Gastroesophageal sphincter (tissue), 4 donors: ENCODE results near the gene CYTIP. TPM values are rescaled to one million over a fixed set of nuclear protein-coding genes. Genes with fewer than 3 reads are reported as not detected.

Experiments used
- ATAC-seq: fragments of 150-250 bp; one replicate; pipeline ENCODE4 v1.9.1; 2016; ENCODE audit warnings: mild to moderate bottlenecking, moderate library complexity
- H3K27ac ChIP-seq, 4 donors: fragments of 200-600 bp; sonication (generic) in 3 of 4; 1 replicate in 3 of 4; 2 replicates in 1 of 4; pipeline ENCODE4 v1.5.1; 2016 to 2019
- H3K27me3 ChIP-seq: fragments of 200-600 bp; sonication (generic); one replicate; pipeline ENCODE4 v1.5.1; 2019
- H3K36me3 ChIP-seq, 2 donors: fragments of 200-600 bp; sonication (generic); one replicate each; pipeline ENCODE4 v1.5.1; 2019; ENCODE audit warnings: control low read depth in 1 of 2
- H3K4me1 ChIP-seq, 3 donors: fragments of 200-600 bp; sonication (generic); 1 replicate in 2 of 3; 2 replicates in 1 of 3; pipeline ENCODE4 v1.5.1; 2016 to 2019; ENCODE audit warnings: control low read depth in 2 of 3
- H3K4me3 ChIP-seq, 2 donors: fragments of 200-600 bp; sonication (generic); one replicate each; pipeline ENCODE4 v1.5.1; 2019; ENCODE audit warnings: mild to moderate bottlenecking in 1 of 2, moderate library complexity in 1 of 2
- H3K9me3 ChIP-seq, 3 donors: fragments of 200-600 bp; sonication (generic); one replicate each; pipeline ENCODE4 v1.5.1; 2017 to 2019; ENCODE audit warnings: control low read depth in 2 of 3
- CTCF ChIP-seq, 4 experiments: fragments of 200-600 bp in 2 of 4; fragments of 450-650 bp in 2 of 4; sonication (generic) in 1 of 4; IDR thresholded peaks; one replicate each; pipeline ENCODE4 v1.5.1; 2017 to 2019; ENCODE audit warnings: antibody characterized with exemption in 4 of 4, mild to moderate bottlenecking in 2 of 4, moderate library complexity in 2 of 4
- EP300 ChIP-seq: sonication (generic); formaldehyde crosslinking; IDR thresholded peaks from one replicate; pipeline ENCODE4 v1.6.1; 2017; ENCODE audit warnings: antibody characterized with exemption, mild to moderate bottlenecking
- POLR2A ChIP-seq, 2 donors: fragments of 450-650 bp; IDR thresholded peaks; one replicate each; pipeline ENCODE4 v1.6.1; 2017; ENCODE audit warnings: antibody characterized with exemption in 2 of 2, mild to moderate bottlenecking in 2 of 2, moderate library complexity in 1 of 2
- POLR2AphosphoS5 ChIP-seq: sonication (generic); formaldehyde crosslinking; IDR thresholded peaks from one replicate; pipeline ENCODE4 v1.6.1; 2017; ENCODE audit warnings: antibody characterized with exemption
- WGBS, 2 donors: methylation state at CpG; one replicate each; pipeline ENCODE4 v1.1.5; 2018; ENCODE audit warnings: low coverage in 1 of 2; 5-methylcytosine and 5-hydroxymethylcytosine counted together
- total RNA-seq, 4 donors: library from RNA; depleted of rRNA; stranded (reverse); fragments of >200 nt; gene quantifications; one replicate each; pipeline ENCODE4 v1.1.0, GENCODE V29; 2016

Gene CYTIP
- total RNA-seq, 4 donors from 2014 or later, result 1.6 to 10.6 (median 3.2) TPM

DNA sequence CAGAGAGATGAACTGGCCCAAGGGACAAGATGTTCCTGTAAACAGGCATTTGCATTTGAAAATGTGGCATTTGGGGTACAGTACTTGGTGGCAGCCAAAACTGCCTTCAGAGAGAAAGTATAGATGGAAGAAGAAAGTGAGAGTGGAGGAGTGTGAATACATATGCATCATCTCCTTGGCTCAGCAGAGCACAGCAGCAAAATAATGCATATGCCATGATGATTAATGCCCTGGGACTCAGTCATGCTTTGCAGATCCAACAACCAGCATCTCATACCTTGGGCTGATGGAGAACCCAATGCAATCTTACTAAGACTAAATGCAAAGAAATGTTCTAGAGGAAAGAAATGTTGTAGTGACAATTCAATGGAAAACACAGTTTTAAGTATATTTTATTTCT lies 29.7 kb upstream of the CYTIP start:
- Histone ChIP-seq H3K4me1 (no peaks in the 10 kb centered on the region), H3K4me3 (no peak overlapping the region), H3K36me3 (no peaks in the 10 kb centered on the region), H3K27me3 (no peaks in the 10 kb centered on the region), H3K27ac (no peak overlapping the region), H3K9me3 (no peaks in the 10 kb centered on the region)
- no peak for TF ChIP-seq POLR2A (IDR thresholded peaks at IDR 0.05)
- no peak for TF ChIP-seq POLR2AphosphoS5
- no peak for TF ChIP-seq EP300
- no peak for TF ChIP-seq CTCF (IDR thresholded peaks at IDR 0.05)
- ATAC-seq, result no peak

GRCh38 chr2:157471078-157471477 lies 27.2 kb upstream of the CYTIP start:
- no peaks in the 10 kb centered on the region for H3K27me3 ChIP-seq
- no peaks in the 10 kb centered on the region for H3K36me3 ChIP-seq
- no peak for ATAC-seq
- 70 to 100% methylated on average over 2 of the region's 3 CpGs for WGBS, 2 donors
- TF ChIP-seq EP300, result no peak
- TF ChIP-seq POLR2A (IDR thresholded peaks at IDR 0.05), result no peak
- no peak for TF ChIP-seq CTCF (IDR thresholded peaks at IDR 0.05)
- no peak overlapping the region for H3K4me3 ChIP-seq
- H3K27ac ChIP-seq, result no peak overlapping the region
- H3K9me3 ChIP-seq, result no peaks in the 10 kb centered on the region
- H3K4me1 ChIP-seq, result no peaks in the 10 kb centered on the region

- Histone ChIP-seq H3K27ac (no peak overlapping the region), H3K9me3 (no peaks in the 10 kb centered on the region), H3K36me3 (no peaks in the 10 kb centered on the region), H3K4me3 (no peak overlapping the region), H3K4me1 (no peaks in the 10 kb centered on the region), H3K27me3 (no peaks in the 10 kb centered on the region)
- no peak for ATAC-seq
- TF ChIP-seq POLR2AphosphoS5 (no peak), POLR2A (IDR thresholded peaks at IDR 0.05) (no peak), CTCF (IDR thresholded peaks at IDR 0.05) (no peak), EP300 (no peak)
Measured at GRCh38 chr2:157470321-157470720, 26.4 kb upstream of the CYTIP start.

DNA sequence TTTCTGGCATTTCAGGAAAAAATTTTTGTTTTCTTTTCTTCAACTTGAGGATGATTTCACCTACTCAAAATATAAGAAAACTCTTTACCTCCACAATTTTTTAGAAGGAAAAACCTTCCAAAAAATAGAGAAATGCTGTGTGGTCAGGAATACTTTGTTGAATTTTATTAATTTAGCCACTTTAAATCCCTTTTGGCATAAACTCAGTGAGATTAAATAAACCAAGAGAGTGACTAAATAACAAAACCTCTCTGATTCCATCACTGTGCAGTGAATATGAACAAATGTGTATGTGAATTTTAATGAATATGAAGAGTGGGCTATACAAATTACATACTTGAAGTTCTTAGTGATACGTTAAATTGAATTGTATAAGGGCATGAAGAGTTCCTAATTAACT lies 25.8 kb upstream of the CYTIP start:
- ATAC-seq, result no peak
- TF ChIP-seq POLR2A (IDR thresholded peaks at IDR 0.05) (no peak), EP300 (no peak), POLR2AphosphoS5 (no peak), CTCF (IDR thresholded peaks at IDR 0.05) (no peak)
- Histone ChIP-seq H3K27ac (no peak overlapping the region), H3K27me3 (no peaks in the 10 kb centered on the region), H3K36me3 (no peaks in the 10 kb centered on the region), H3K4me1 (no peaks in the 10 kb centered on the region), H3K9me3 (no peaks in the 10 kb centered on the region), H3K4me3 (no peak overlapping the region)
- 62 to 67% methylated on average over 1 of the region's 1 CpG for WGBS, 2 donors

- TF ChIP-seq POLR2A (IDR thresholded peaks at IDR 0.05) (no peak), EP300 (no peak), CTCF (IDR thresholded peaks at IDR 0.05) (no peak), POLR2AphosphoS5 (no peak)
- no peaks in the 10 kb centered on the region for H3K9me3 ChIP-seq
- no peaks in the 10 kb centered on the region for H3K4me1 ChIP-seq
- no peaks in the 10 kb centered on the region for H3K36me3 ChIP-seq
- ATAC-seq, result peak; percentile 53
- H3K27ac ChIP-seq, result peak overlapping the region in 1 of 4 donors; percentile 9
- 63 to 74% methylated on average over 8 of the region's 8 CpGs for WGBS, 2 donors
- no peaks in the 10 kb centered on the region for H3K27me3 ChIP-seq
- no peak overlapping the region for H3K4me3 ChIP-seq
Measured at GRCh38 chr2:157468931-157469708, 25.2 kb upstream of the CYTIP start.
